Coronary artery (tissue), 2 donors: ENCODE results near the gene PTPRM.

Experiments
- DNase-seq: peaks from one replicate; pipeline ENCODE4 v3.0.0-alpha.2; 2017; ENCODE audit warnings: low spot score
- H3K27ac ChIP-seq, 2 donors: fragments of 200-600 bp; sonication (generic); one replicate each; pipeline ENCODE4 v1.5.1; 2016 to 2019
- H3K4me3 ChIP-seq: fragments of 200-600 bp; sonication (generic); 2 replicates; pipeline ENCODE4 v1.5.1; 2016; ENCODE audit warnings: mild to moderate bottlenecking, moderate library complexity
- TF ChIP-seq, protein P1 (sequence below): fragments of 200-600 bp; sonication (generic); IDR thresholded peaks from one replicate; pipeline ENCODE4 v1.5.1; 2019; ENCODE audit warnings: antibody characterized with exemption

The PTPRM gene

DNA sequence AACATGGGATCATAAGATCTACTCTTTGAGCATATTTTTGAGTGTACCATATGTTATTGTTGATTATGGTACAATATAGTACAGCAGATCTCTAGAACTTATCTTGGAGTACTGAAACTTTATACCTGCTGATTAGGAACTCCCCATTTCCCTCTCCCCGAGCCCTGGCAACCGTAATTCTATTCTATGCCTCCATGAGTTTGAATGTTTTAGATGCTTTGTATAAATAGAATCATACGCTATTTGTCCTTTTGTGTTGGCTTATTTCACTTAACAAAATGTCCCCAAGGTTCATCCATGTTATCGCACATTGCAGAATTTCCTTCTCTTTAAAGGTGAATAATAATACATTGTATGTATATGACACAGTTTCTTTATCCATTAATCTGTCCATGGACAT is 117.2 kb downstream of the PTPRM start:
- Histone ChIP-seq H3K4me3 (no peak overlapping the region), H3K27ac (no peak overlapping the region)
- no peak for DNase-seq
- TF ChIP-seq, protein P1, sequence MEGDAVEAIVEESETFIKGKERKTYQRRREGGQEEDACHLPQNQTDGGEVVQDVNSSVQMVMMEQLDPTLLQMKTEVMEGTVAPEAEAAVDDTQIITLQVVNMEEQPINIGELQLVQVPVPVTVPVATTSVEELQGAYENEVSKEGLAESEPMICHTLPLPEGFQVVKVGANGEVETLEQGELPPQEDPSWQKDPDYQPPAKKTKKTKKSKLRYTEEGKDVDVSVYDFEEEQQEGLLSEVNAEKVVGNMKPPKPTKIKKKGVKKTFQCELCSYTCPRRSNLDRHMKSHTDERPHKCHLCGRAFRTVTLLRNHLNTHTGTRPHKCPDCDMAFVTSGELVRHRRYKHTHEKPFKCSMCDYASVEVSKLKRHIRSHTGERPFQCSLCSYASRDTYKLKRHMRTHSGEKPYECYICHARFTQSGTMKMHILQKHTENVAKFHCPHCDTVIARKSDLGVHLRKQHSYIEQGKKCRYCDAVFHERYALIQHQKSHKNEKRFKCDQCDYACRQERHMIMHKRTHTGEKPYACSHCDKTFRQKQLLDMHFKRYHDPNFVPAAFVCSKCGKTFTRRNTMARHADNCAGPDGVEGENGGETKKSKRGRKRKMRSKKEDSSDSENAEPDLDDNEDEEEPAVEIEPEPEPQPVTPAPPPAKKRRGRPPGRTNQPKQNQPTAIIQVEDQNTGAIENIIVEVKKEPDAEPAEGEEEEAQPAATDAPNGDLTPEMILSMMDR: no peak

DNA sequence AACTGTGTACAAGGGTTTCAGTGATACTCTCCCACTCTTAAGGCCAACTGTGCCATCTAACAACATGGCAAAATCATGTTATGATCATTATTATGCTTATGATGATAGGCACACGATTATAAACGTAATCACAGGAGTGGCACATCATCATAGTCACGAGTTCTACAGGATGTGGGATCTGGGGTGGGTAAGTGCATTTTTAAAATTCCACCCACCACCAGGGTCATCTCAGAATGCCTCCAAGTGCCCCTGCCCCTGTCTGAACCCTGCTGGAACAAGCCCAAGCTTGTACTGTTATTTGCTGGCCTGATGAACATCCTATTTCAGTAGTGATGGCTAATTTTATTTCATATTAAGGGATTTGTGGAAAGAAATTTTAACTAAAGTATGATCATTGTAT is 117.8 kb downstream of the PTPRM start:
- Histone ChIP-seq H3K27ac (no peak overlapping the region), H3K4me3 (no peak overlapping the region)
- TF ChIP-seq, protein P1: no peak

DNA sequence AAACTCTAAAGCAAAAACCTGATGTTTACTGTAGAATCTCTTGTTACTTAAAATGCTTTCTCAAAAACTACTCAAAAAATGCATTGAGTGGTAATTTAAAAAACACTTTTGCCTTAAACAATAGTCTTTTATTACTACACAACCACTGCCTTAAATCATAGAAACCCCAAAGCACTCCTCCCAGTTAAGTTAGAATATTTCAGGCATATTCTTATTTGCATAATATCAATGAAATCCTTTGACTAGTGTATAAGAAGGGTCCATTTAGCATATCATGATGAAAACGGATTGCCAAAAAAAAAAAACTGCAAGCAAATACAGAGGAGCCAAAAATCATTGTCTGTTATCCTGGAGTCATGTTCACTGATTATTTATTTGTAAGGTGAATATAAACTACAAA is 119.2 kb downstream of the PTPRM start:
- H3K4me3 ChIP-seq: no peak overlapping the region
- DNase-seq: no peak
- H3K27ac ChIP-seq: no peak overlapping the region
- TF ChIP-seq, protein P1: no peak

More for the DNA sequence above, 117.8 kb downstream of the PTPRM start:
- DNase-seq: no peak

DNA sequence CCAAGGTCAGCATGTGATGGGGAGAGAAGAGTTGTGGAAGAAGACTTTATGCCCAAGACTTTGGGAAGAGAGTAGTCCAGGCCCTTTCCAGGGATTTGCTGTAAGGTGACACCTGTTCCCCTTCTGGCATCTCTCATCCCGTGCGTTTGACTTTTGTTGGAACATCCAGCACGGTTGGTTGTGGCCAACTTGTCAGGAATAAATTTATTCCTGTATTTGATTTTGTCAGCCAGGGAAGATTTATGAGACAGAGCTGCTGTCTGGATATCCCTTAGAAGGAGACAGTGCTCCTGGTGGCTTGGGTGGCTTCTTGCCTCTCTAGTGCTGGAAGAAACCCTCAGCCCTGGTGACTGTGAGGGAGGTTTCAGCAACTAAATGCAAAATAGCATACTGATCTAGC is 121.5 kb downstream of the PTPRM start:
- H3K4me3 ChIP-seq: no peak overlapping the region
- H3K27ac ChIP-seq: no peak overlapping the region
- TF ChIP-seq, protein P1: no peak
- no peak for DNase-seq

DNA sequence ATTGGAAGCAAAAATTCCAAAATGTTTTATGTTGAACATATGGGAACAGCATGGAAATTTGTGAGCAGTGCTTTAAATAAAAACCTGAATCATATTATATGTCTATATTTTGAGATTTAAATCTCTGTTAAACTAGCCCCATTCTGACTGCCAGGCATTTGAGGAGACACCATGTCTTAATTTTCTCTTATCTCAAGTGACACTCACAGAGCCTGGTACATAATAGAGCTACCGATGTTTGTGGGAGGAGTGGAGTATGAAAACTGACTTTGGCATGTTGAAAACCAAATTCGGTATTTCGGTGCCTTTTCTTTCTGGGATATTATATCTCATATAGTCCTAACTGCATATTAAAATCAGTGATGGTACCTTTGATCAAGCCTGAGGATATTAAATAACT is 124.1 kb downstream of the PTPRM start:
- TF ChIP-seq, protein P1: no peak
- DNase-seq: no peak

DNA sequence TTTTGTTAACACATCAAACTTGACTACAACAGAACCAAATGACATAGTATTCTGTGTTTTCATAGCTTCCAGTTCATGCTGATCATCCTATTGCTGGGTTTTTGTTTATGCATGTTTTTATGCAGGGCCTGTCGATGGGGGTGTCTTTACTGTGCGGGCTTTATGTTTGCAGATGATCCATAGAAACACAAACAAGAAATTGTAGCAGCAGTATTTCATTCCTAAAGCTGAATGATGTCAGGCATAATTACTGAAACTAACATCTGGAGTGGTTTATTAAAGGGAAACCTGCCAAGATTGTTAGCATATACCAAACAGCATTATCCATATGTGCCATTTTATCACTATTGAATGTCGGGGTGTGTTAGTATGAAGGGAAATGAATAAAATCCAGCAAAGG is 129.7 kb downstream of the PTPRM start:
- H3K27ac ChIP-seq: no peak overlapping the region
- no peak for DNase-seq
- TF ChIP-seq, protein P1: no peak
- no peak overlapping the region for H3K4me3 ChIP-seq

More for the DNA sequence above, 124.1 kb downstream of the PTPRM start:
- Histone ChIP-seq H3K27ac (no peak overlapping the region), H3K4me3 (no peak overlapping the region)

DNA sequence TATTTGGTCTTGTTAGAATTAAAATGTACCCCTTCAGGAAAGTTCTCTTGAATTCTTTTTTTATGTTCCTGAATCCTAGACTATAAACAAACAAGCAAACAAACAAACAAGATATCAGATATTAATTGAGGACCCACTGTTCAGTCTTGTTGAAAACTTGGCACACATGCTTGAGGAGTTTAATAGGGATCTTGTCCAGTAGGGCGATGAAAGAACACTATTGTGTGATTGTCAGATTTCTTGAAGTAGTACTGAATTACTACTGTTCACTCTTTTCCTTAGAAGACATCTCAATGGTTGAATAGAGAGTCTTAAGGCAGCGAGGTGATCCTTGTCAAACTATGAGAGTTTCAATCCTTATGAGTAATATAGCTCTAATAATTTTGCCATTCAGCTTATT is 130.2 kb downstream of the PTPRM start:
- Histone ChIP-seq H3K4me3 (no peak overlapping the region), H3K27ac (no peak overlapping the region)
- no peak for DNase-seq
- TF ChIP-seq, protein P1: no peak
